Stimulated activated naive CD8-positive, alpha-beta T cell treated with anti-CD3 and anti-CD28 coated beads, Interleukin-15, Interleukin-2, amounts not matched to agents 100 ng/mL and 50 ng/mL, for 24 hours (primary cell): Measurements from ENCODE around the gene COLQ.

ENCODE experiments used
- H3K27ac Mint-ChIP-seq: one replicate; pipeline ENCODE4 v1.8.0; 2021; ENCODE audit warnings: mild to moderate bottlenecking, mixed read lengths
- H3K27me3 Mint-ChIP-seq: one replicate; pipeline ENCODE4 v1.8.0; 2021; ENCODE audit warnings: mixed read lengths
- H3K36me3 Mint-ChIP-seq: one replicate; pipeline ENCODE4 v1.8.0; 2021; ENCODE audit warnings: low read depth, mixed read lengths
- H3K4me1 Mint-ChIP-seq: one replicate; pipeline ENCODE4 v1.8.0; 2021; ENCODE audit warnings: low read depth, mixed read lengths
- H3K4me3 Mint-ChIP-seq: one replicate; pipeline ENCODE4 v1.8.0; 2021; ENCODE audit warnings: mild to moderate bottlenecking, mixed read lengths
- H3K9me3 Mint-ChIP-seq: one replicate; pipeline ENCODE4 v1.8.0; 2021; ENCODE audit warnings: mixed read lengths

The COLQ gene

GRCh38 chr3:15528854-15529537, 7.5 kb upstream of the COLQ start:
- Mint-ChIP-seq H3K9me3 (no peaks in the 10 kb centered on the region), H3K4me1 (peaks cover 17% of the 10 kb centered on the region), H3K27ac (no peak overlapping the region), H3K27me3 (no peaks in the 10 kb centered on the region), H3K36me3 (no peaks in the 10 kb centered on the region), H3K4me3 (no peak overlapping the region)

GRCh38 chr3:15527031-15527459, 5.5 kb upstream of the COLQ start:
- Mint-ChIP-seq H3K9me3 (no peaks in the 10 kb centered on the region), H3K36me3 (no peaks in the 10 kb centered on the region), H3K4me3 (no peak overlapping the region), H3K27me3 (no peaks in the 10 kb centered on the region), H3K27ac (no peak overlapping the region), H3K4me1 (peaks cover 18% of the 10 kb centered on the region)

GRCh38 chr3:15525790-15526189, 4.3 kb upstream of the COLQ start:
- Mint-ChIP-seq H3K4me3 (no peak overlapping the region), H3K4me1 (peaks cover 30% of the 10 kb centered on the region), H3K27me3 (peaks cover 5% of the 10 kb centered on the region), H3K27ac (no peak overlapping the region), H3K9me3 (no peaks in the 10 kb centered on the region), H3K36me3 (no peaks in the 10 kb centered on the region)

GRCh38 chr3:15523660-15524417, 2.3 kb upstream of the COLQ start:
- peaks cover 5% of the 10 kb centered on the region for H3K27me3 Mint-ChIP-seq
- H3K9me3 Mint-ChIP-seq, result no peaks in the 10 kb centered on the region
- H3K27ac Mint-ChIP-seq, result no peak overlapping the region
- H3K4me3 Mint-ChIP-seq, result no peak overlapping the region
- H3K4me1 Mint-ChIP-seq, result peaks cover 25% of the 10 kb centered on the region
- H3K36me3 Mint-ChIP-seq, result no peaks in the 10 kb centered on the region

GRCh38 chr3:15522016-15522415, 510 bp upstream of the COLQ start:
- no peaks in the 10 kb centered on the region for H3K9me3 Mint-ChIP-seq
- no peak overlapping the region for H3K4me3 Mint-ChIP-seq
- peaks cover 21% of the 10 kb centered on the region for H3K4me1 Mint-ChIP-seq
- no peak overlapping the region for H3K27ac Mint-ChIP-seq
- H3K27me3 Mint-ChIP-seq, result peaks cover 5% of the 10 kb centered on the region
- no peaks in the 10 kb centered on the region for H3K36me3 Mint-ChIP-seq

- Mint-ChIP-seq H3K9me3 (no peaks in the 10 kb centered on the region), H3K4me3 (peak overlapping the region; percentile 66), H3K36me3 (no peaks in the 10 kb centered on the region), H3K4me1 (peaks cover 21% of the 10 kb centered on the region), H3K27ac (no peak overlapping the region), H3K27me3 (peaks cover 5% of the 10 kb centered on the region)
Measured at GRCh38 chr3:15520804-15521572, 518 bp downstream of the COLQ start.

GRCh38 chr3:15520185-15520584, 1.3 kb downstream of the COLQ start:
- Mint-ChIP-seq H3K27me3 (peaks cover 5% of the 10 kb centered on the region), H3K4me1 (peaks cover 21% of the 10 kb centered on the region), H3K27ac (no peak overlapping the region), H3K9me3 (no peaks in the 10 kb centered on the region), H3K4me3 (no peak overlapping the region), H3K36me3 (no peaks in the 10 kb centered on the region)

- Mint-ChIP-seq H3K4me3 (no peak overlapping the region), H3K9me3 (no peaks in the 10 kb centered on the region), H3K27me3 (peaks cover 5% of the 10 kb centered on the region), H3K27ac (no peak overlapping the region), H3K4me1 (peaks cover 21% of the 10 kb centered on the region), H3K36me3 (no peaks in the 10 kb centered on the region)
Measured at GRCh38 chr3:15519096-15519495, 2.4 kb downstream of the COLQ start.

- no peaks in the 10 kb centered on the region for H3K9me3 Mint-ChIP-seq
- H3K4me3 Mint-ChIP-seq, result no peak overlapping the region
- peaks cover 2% of the 10 kb centered on the region for H3K4me1 Mint-ChIP-seq
- no peaks in the 10 kb centered on the region for H3K27me3 Mint-ChIP-seq
- H3K27ac Mint-ChIP-seq, result no peak overlapping the region
- no peaks in the 10 kb centered on the region for H3K36me3 Mint-ChIP-seq
Measured at GRCh38 chr3:15514663-15515340, 6.7 kb downstream of the COLQ start.

- Mint-ChIP-seq H3K4me3 (no peak overlapping the region), H3K27me3 (no peaks in the 10 kb centered on the region), H3K9me3 (no peaks in the 10 kb centered on the region), H3K27ac (no peak overlapping the region), H3K4me1 (no peaks in the 10 kb centered on the region), H3K36me3 (no peaks in the 10 kb centered on the region)
Measured at GRCh38 chr3:15513810-15514662, 7.5 kb downstream of the COLQ start.

GRCh38 chr3:15513116-15513515, 8.4 kb downstream of the COLQ start:
- Mint-ChIP-seq H3K36me3 (no peaks in the 10 kb centered on the region), H3K9me3 (no peaks in the 10 kb centered on the region), H3K4me1 (no peaks in the 10 kb centered on the region), H3K27ac (no peak overlapping the region), H3K4me3 (no peak overlapping the region), H3K27me3 (no peaks in the 10 kb centered on the region)

- H3K9me3 Mint-ChIP-seq, result no peaks in the 10 kb centered on the region
- no peaks in the 10 kb centered on the region for H3K36me3 Mint-ChIP-seq
- no peaks in the 10 kb centered on the region for H3K4me1 Mint-ChIP-seq
- no peak overlapping the region for H3K27ac Mint-ChIP-seq
- H3K27me3 Mint-ChIP-seq, result no peaks in the 10 kb centered on the region
- H3K4me3 Mint-ChIP-seq, result no peak overlapping the region
Measured at GRCh38 chr3:15512166-15512565, 9.3 kb downstream of the COLQ start.

GRCh38 chr3:15511156-15511555, 10.3 kb downstream of the COLQ start:
- H3K27ac Mint-ChIP-seq, result no peak overlapping the region
- H3K4me1 Mint-ChIP-seq, result no peaks in the 10 kb centered on the region
- no peaks in the 10 kb centered on the region for H3K27me3 Mint-ChIP-seq
- H3K4me3 Mint-ChIP-seq, result no peak overlapping the region
- no peaks in the 10 kb centered on the region for H3K9me3 Mint-ChIP-seq
- H3K36me3 Mint-ChIP-seq, result no peaks in the 10 kb centered on the region

- no peaks in the 10 kb centered on the region for H3K9me3 Mint-ChIP-seq
- no peak overlapping the region for H3K4me3 Mint-ChIP-seq
- no peak overlapping the region for H3K27ac Mint-ChIP-seq
Measured at GRCh38 chr3:15510493-15510892, 11.0 kb downstream of the COLQ start.

More at GRCh38 chr3:15510493-15510892, 11.0 kb downstream of the COLQ start:
- H3K36me3 Mint-ChIP-seq, result no peaks in the 10 kb centered on the region
- no peaks in the 10 kb centered on the region for H3K4me1 Mint-ChIP-seq
- H3K27me3 Mint-ChIP-seq, result no peaks in the 10 kb centered on the region
